Kidney (tissue), 14 donors: ENCODE measurements around the gene PPDPF. TPM values are rescaled to one million over a fixed set of nuclear protein-coding genes. Genes with fewer than 3 reads are reported as not detected.

Experiments used
- DNase-seq, 5 donors: peaks; one replicate each; pipeline ENCODE4 v3.0.0-alpha.2; 2013 to 2020
- FAIRE-seq: peaks from 2 replicates; lab custom pipeline; 2012; peaks lifted over from hg19 to GRCh38; lab: Jason Lieb, UNC
- H3K27ac ChIP-seq, 2 donors: one replicate each; pipeline ENCODE4 v1.7.0; 2013; ENCODE audit warnings: low read depth in 2 of 2, low read length in 2 of 2, inconsistent platforms in 1 of 2
- H3K27me3 ChIP-seq: one replicate; pipeline ENCODE4 v1.7.1; 2013; ENCODE audit warnings: low read length, inconsistent platforms; ENCODE audit not compliant: control insufficient read depth, insufficient read depth
- H3K36me3 ChIP-seq, 3 donors: one replicate each; pipeline versions ENCODE4 v1.7.0 to v1.7.1; 2013; ENCODE audit warnings: low read length in 3 of 3, control low read depth in 1 of 3, inconsistent platforms in 1 of 3; ENCODE audit not compliant: insufficient read depth in 3 of 3, control insufficient read depth in 2 of 3
- H3K4me1 ChIP-seq, 3 donors: one replicate each; pipeline versions ENCODE4 v1.7.0 to v1.7.1; 2013; ENCODE audit warnings: low read length in 3 of 3, inconsistent platforms in 1 of 3, low read depth in 1 of 3; ENCODE audit not compliant: control insufficient read depth in 2 of 3, insufficient read depth in 2 of 3
- H3K4me3 ChIP-seq, 3 donors: one replicate each; pipeline versions ENCODE4 v1.7.0 to v1.8.1; 2013; ENCODE audit warnings: low read length in 3 of 3, control low read depth in 1 of 3, inconsistent platforms in 1 of 3
- H3K9ac ChIP-seq, 3 donors: one replicate each; pipeline versions ENCODE4 v1.7.0 to v1.7.1; 2013; ENCODE audit warnings: low read length in 3 of 3, control low read depth in 1 of 3, inconsistent platforms in 1 of 3
- H3K9me3 ChIP-seq, 3 donors: one replicate each; pipeline versions ENCODE4 v1.7.0 to v1.7.1; 2013; ENCODE audit warnings: low read length in 3 of 3, control low read depth in 1 of 3, inconsistent platforms in 1 of 3; ENCODE audit not compliant: control insufficient read depth in 2 of 3, insufficient read depth in 1 of 3
- intact Hi-C: fragments of 100-400 bp; cut with DNase I; formaldehyde crosslinking; loops from one replicate; pipeline ENCODE4 v1.11.1; 2022
- polyA plus RNA-seq: library from polyadenylated mRNA; stranded (reverse); fragments of 350-450 nt; fragmentation: Illumina TruSeq; extraction: RNeasy Lipid Tissue Mini Kit (QIAGEN cat#74804); gene quantifications from one replicate; pipeline ENCODE4 v1.2.3, GENCODE V29; 2014; ENCODE audit warnings: low read depth, low replicate concordance; ENCODE audit not compliant: insufficient read depth
- total RNA-seq: library from RNA; stranded (reverse); fragmentation: NEBNext Ultra II Directional; extraction: Animal tissue kit (Norgen Biotek cat#: 25700); gene quantifications from one replicate; pipeline ENCODE4 v1.2.1, GENCODE V29; 2021
- TF ChIP-seq, protein P1 (sequence below): IDR thresholded peaks from 3 replicates; pipeline ENCODE4 v1.5.1; 2012; ENCODE audit warnings: mild to moderate bottlenecking, moderate library complexity, borderline replicate concordance; ENCODE audit not compliant: insufficient read depth; ENCODE audit errors: extremely low read depth
- donor health status: control.
- donor health status: control.
- donor health status: control.
- donor health status: control.
- donor health status: control.
- donor health status: DM: yes; HTN: yes; CAD: no.
- donor health status: Normal renal cell carcinoma (clear cell type).

PPDPF gene
- total and polyA plus RNA-seq, 2 donors from 2014 or later: 578 to 961 TPM

- H3K27me3 ChIP-seq: no peaks in the 10 kb centered on the region
- FAIRE-seq (no peak), DNase-seq (peak in 3 of 5 donors; percentile 6 to 74 (median 36))
- H3K36me3 ChIP-seq: no peaks in the 10 kb centered on the region
- H3K4me3 ChIP-seq: no peak overlapping the region
- intact Hi-C loops: no loop called here
- H3K9me3 ChIP-seq: no peaks in the 10 kb centered on the region
- TF ChIP-seq, protein P1, sequence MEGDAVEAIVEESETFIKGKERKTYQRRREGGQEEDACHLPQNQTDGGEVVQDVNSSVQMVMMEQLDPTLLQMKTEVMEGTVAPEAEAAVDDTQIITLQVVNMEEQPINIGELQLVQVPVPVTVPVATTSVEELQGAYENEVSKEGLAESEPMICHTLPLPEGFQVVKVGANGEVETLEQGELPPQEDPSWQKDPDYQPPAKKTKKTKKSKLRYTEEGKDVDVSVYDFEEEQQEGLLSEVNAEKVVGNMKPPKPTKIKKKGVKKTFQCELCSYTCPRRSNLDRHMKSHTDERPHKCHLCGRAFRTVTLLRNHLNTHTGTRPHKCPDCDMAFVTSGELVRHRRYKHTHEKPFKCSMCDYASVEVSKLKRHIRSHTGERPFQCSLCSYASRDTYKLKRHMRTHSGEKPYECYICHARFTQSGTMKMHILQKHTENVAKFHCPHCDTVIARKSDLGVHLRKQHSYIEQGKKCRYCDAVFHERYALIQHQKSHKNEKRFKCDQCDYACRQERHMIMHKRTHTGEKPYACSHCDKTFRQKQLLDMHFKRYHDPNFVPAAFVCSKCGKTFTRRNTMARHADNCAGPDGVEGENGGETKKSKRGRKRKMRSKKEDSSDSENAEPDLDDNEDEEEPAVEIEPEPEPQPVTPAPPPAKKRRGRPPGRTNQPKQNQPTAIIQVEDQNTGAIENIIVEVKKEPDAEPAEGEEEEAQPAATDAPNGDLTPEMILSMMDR: no peak
- no peak overlapping the region for H3K27ac ChIP-seq
- no peak overlapping the region for H3K9ac ChIP-seq
- peaks cover 0 to under 1% (median 0%) of the 10 kb centered on the region in 3 donors for H3K4me1 ChIP-seq
Observed at GRCh38 chr20:63532449-63532971, 11.9 kb downstream of the PPDPF start.

GRCh38 chr20:63533388-63533787 lies 12.8 kb downstream of the PPDPF start:
- no peaks in the 10 kb centered on the region for H3K27me3 ChIP-seq
- no peak overlapping the region for H3K4me3 ChIP-seq
- H3K9me3 ChIP-seq: no peaks in the 10 kb centered on the region
- peaks cover 0 to 4% (median 0%) of the 10 kb centered on the region in 3 donors for H3K4me1 ChIP-seq
- FAIRE-seq (no peak), DNase-seq (peak in 2 of 5 donors; percentile 8 to 39)
- H3K36me3 ChIP-seq: no peaks in the 10 kb centered on the region
- no peak overlapping the region for H3K27ac ChIP-seq
- TF ChIP-seq, protein P1: no peak
- no peak overlapping the region for H3K9ac ChIP-seq
- intact Hi-C loops: no loop called here

GRCh38 chr20:63533871-63534393 lies 13.4 kb downstream of the PPDPF start:
- DNase-seq: peak in 3 of 5 donors; percentile 13 to 86 (median 54)
- Histone ChIP-seq H3K36me3 (no peaks in the 10 kb centered on the region), H3K27ac (no peak overlapping the region), H3K27me3 (no peaks in the 10 kb centered on the region), H3K9ac (no peak overlapping the region), H3K4me1 (peaks cover 0 to 4% (median 0%) of the 10 kb centered on the region in 3 donors), H3K9me3 (no peaks in the 10 kb centered on the region), H3K4me3 (no peak overlapping the region)
- FAIRE-seq: no peak
- TF ChIP-seq, protein P1: no peak
- intact Hi-C loops: no loop called here
